Neural cell (in vitro differentiated cells): ENCODE data around the gene GNAI1. TPM values are rescaled to one million over a fixed set of nuclear protein-coding genes. Genes with fewer than 3 reads are reported as not detected.

Experiments used
- H2AFZ ChIP-seq: fragments of 200-600, 300-800 bp; sonication (generic), shearing (Covaris generic); 2 replicates; pipeline ENCODE4 v1.6.0; 2014; ENCODE audit warnings: low read depth, mild to moderate bottlenecking, antibody characterized with exemption, low read length, moderate library complexity
- H3F3A ChIP-seq: fragments of 200-600 bp; shearing (Covaris generic); 2 replicates; pipeline ENCODE4 v1.6.1; 2016; ENCODE audit warnings: mild to moderate bottlenecking, moderate library complexity, mixed read lengths, antibody characterized with exemption, low read length; ENCODE audit not compliant: insufficient read depth, poor library complexity, severe bottlenecking
- H3K27ac ChIP-seq: fragments of 200-600, 300-800 bp; sonication (generic), shearing (Covaris generic); 2 replicates; pipeline ENCODE4 v1.5.1; 2014; ENCODE audit warnings: mild to moderate bottlenecking, low read length, moderate library complexity
- H3K27me3 ChIP-seq: fragments of 300-800, 200-600 bp; sonication (generic), shearing (Covaris generic); 2 replicates; pipeline ENCODE4 v1.6.0; 2014; ENCODE audit warnings: mild to moderate bottlenecking, low read depth, low read length, moderate library complexity; ENCODE audit not compliant: insufficient read depth
- H3K36me3 ChIP-seq: fragments of 300-800, 200-600 bp; sonication (generic), shearing (Covaris generic); 2 replicates; pipeline ENCODE4 v1.5.1; 2014; ENCODE audit warnings: mild to moderate bottlenecking, antibody characterized with exemption, low read length, moderate library complexity; ENCODE audit not compliant: insufficient read depth
- H3K4me2 ChIP-seq: fragments of 300-800, 200-600 bp; sonication (generic), shearing (Covaris generic); 2 replicates; pipeline ENCODE4 v1.6.0; 2014; ENCODE audit warnings: mild to moderate bottlenecking, low read length
- H3K4me3 ChIP-seq: fragments of 300-800, 200-600 bp; sonication (generic), shearing (Covaris generic); 2 replicates; pipeline ENCODE4 v1.5.1; 2014; ENCODE audit warnings: mild to moderate bottlenecking, low read length, moderate library complexity
- H3K79me2 ChIP-seq: fragments of 200-600 bp; shearing (Covaris generic); replicated peaks from 2 replicates; pipeline ENCODE4 v1.6.0; 2014; ENCODE audit warnings: mild to moderate bottlenecking, low read length, moderate library complexity; ENCODE audit not compliant: insufficient read depth
- H3K9ac ChIP-seq: fragments of 300-800, 200-600 bp; sonication (generic), shearing (Covaris generic); 2 replicates; pipeline ENCODE4 v1.6.1; 2016; ENCODE audit warnings: mild to moderate bottlenecking, low read length, mixed read lengths
- H3K9me2 ChIP-seq: fragments of 200-600 bp; shearing (Covaris generic); 2 replicates; pipeline ENCODE4 v1.6.1; 2016; ENCODE audit warnings: mild to moderate bottlenecking, low read length, mixed read lengths; ENCODE audit not compliant: insufficient read depth
- H3K9me3 ChIP-seq: fragments of 200-600, 300-800 bp; sonication (generic), shearing (Covaris generic); 2 replicates; pipeline ENCODE4 v1.6.1; 2016; ENCODE audit warnings: mild to moderate bottlenecking, mixed run types, low read length, moderate library complexity, mixed read lengths
- H4K20me1 ChIP-seq: fragments of 200-600 bp; shearing (Covaris generic); 2 replicates; pipeline ENCODE4 v1.6.1; 2016; ENCODE audit warnings: mild to moderate bottlenecking, mixed run types; ENCODE audit not compliant: insufficient read depth
- CTCF ChIP-seq: fragments of 450-650 bp; IDR thresholded peaks from 2 replicates; pipeline ENCODE4 v1.5.1; 2014; ENCODE audit warnings: antibody characterized with exemption, mild to moderate bottlenecking, moderate library complexity; ENCODE audit not compliant: poor library complexity, severe bottlenecking
- EP300 ChIP-seq: fragments of 450-650 bp; conservative IDR thresholded peaks from 2 replicates; pipeline ENCODE4 v1.6.1; 2014; ENCODE audit warnings: antibody characterized with exemption, mild to moderate bottlenecking, moderate library complexity; ENCODE audit not compliant: poor library complexity, severe bottlenecking
- EZH2 ChIP-seq: fragments of 200-600, 300-800 bp; shearing (Covaris generic), sonication (generic); IDR thresholded peaks from 2 replicates; pipeline ENCODE4 v1.6.1; 2014; ENCODE audit warnings: antibody characterized with exemption, low read length, borderline replicate concordance, mild to moderate bottlenecking; ENCODE audit not compliant: insufficient read depth, poor library complexity, severe bottlenecking
- MXI1 ChIP-seq: fragments of 450-650 bp; conservative IDR thresholded peaks from 2 replicates; pipeline ENCODE4 v1.6.1; 2014; ENCODE audit warnings: antibody characterized with exemption, mild to moderate bottlenecking; ENCODE audit not compliant: poor library complexity, severe bottlenecking
- POLR2AphosphoS5 ChIP-seq: IDR thresholded peaks from 2 replicates; pipeline ENCODE4 v1.6.1; 2012
- RAD21 ChIP-seq: fragments of 450-650 bp; conservative IDR thresholded peaks from 2 replicates; pipeline ENCODE4 v1.6.1; 2014; ENCODE audit warnings: antibody characterized with exemption, mild to moderate bottlenecking, moderate library complexity
- REST ChIP-seq: IDR thresholded peaks from 2 replicates; pipeline ENCODE4 v1.6.1; 2012; ENCODE audit warnings: borderline replicate concordance
- SMC3 ChIP-seq: fragments of 450-650 bp; conservative IDR thresholded peaks from 2 replicates; pipeline ENCODE4 v1.6.1; 2014; ENCODE audit warnings: antibody characterized with exemption, mild to moderate bottlenecking, moderate library complexity; ENCODE audit not compliant: poor library complexity
- TAF1 ChIP-seq: IDR thresholded peaks from 2 replicates; pipeline ENCODE4 v1.6.1; 2012; ENCODE audit warnings: low read depth
- polyA plus RNA-seq: library from polyadenylated mRNA; depleted of rRNA; stranded (reverse); fragments of >200 nt; gene quantifications from 2 replicates; pipeline ENCODE4 v1.2.3, GENCODE V29; 2014

GNAI1 gene
- polyA plus RNA-seq, 1 donor from 2014 or later = 69.3 TPM

- H2AFZ ChIP-seq = no peak overlapping the region
- no peak for TF ChIP-seq TAF1
- no peak for TF ChIP-seq EZH2
- TF ChIP-seq POLR2AphosphoS5 = no peak
- TF ChIP-seq MXI1 = no peak
- no peak for TF ChIP-seq EP300
- no peak for TF ChIP-seq CTCF
- no peak for TF ChIP-seq REST
- no peak for TF ChIP-seq SMC3
These were observed 35.8 kb upstream of the GNAI1 start for GRCh38 chr7:80098795-80099194.

GRCh38 chr7:80100254-80100653 lies 34.4 kb upstream of the GNAI1 start:
- Histone ChIP-seq H3K9ac (no peak overlapping the region), H3K79me2 (no peaks in the 10 kb centered on the region), H3K36me3 (no peaks in the 10 kb centered on the region), H3K27me3 (no peaks in the 10 kb centered on the region), H3K27ac (no peak overlapping the region), H3K9me2 (no peaks in the 10 kb centered on the region), H2AFZ (no peak overlapping the region), H4K20me1 (no peaks in the 10 kb centered on the region), H3F3A (no peaks in the 10 kb centered on the region), H3K4me2 (no peak overlapping the region), H3K4me3 (no peak overlapping the region), H3K9me3 (no peaks in the 10 kb centered on the region)
- no peak for TF ChIP-seq POLR2AphosphoS5
- TF ChIP-seq TAF1 = no peak
- no peak for TF ChIP-seq RAD21
- TF ChIP-seq EP300 = no peak
- TF ChIP-seq MXI1 = no peak
- no peak for TF ChIP-seq EZH2
- TF ChIP-seq SMC3 = no peak
- TF ChIP-seq REST = no peak
- no peak for TF ChIP-seq CTCF

More at GRCh38 chr7:80098795-80099194, 35.8 kb upstream of the GNAI1 start:
- H3K27me3 ChIP-seq = no peaks in the 10 kb centered on the region
- H4K20me1 ChIP-seq = no peaks in the 10 kb centered on the region
- no peak overlapping the region for H3K27ac ChIP-seq
- no peaks in the 10 kb centered on the region for H3K9me3 ChIP-seq
- H3K79me2 ChIP-seq = no peaks in the 10 kb centered on the region
- no peaks in the 10 kb centered on the region for H3K36me3 ChIP-seq
- no peaks in the 10 kb centered on the region for H3F3A ChIP-seq
- no peak overlapping the region for H3K9ac ChIP-seq
- H3K4me2 ChIP-seq = no peak overlapping the region
- no peaks in the 10 kb centered on the region for H3K9me2 ChIP-seq
- no peak overlapping the region for H3K4me3 ChIP-seq
